DMS79 treated with DMSO at 0.1 percent for 48 hours (cell line): Measurements from ENCODE around the gene NEGR1.

ENCODE experiments used
- DNase-seq: peaks from one replicate; lab custom pipeline; 2025; lab: John Stamatoyannopoulos, UW

The NEGR1 gene

GRCh38 chr1:71687376-71687775 lies 595.0 kb downstream of the NEGR1 start:
- no peak for DNase-seq

- no peak for DNase-seq
These were observed 605.1 kb downstream of the NEGR1 start for GRCh38 chr1:71676979-71677925.

GRCh38 chr1:71668065-71668464 lies 614.3 kb downstream of the NEGR1 start:
- DNase-seq: no peak

GRCh38 chr1:71667216-71667615 lies 615.1 kb downstream of the NEGR1 start:
- no peak for DNase-seq

GRCh38 chr1:71666609-71667008 lies 615.7 kb downstream of the NEGR1 start:
- no peak for DNase-seq

- DNase-seq: no peak
These were observed 621.9 kb downstream of the NEGR1 start for GRCh38 chr1:71660411-71660810.

- no peak for DNase-seq
These were observed 624.3 kb downstream of the NEGR1 start for GRCh38 chr1:71657891-71658679.

- no peak for DNase-seq
These were observed 625.4 kb downstream of the NEGR1 start for GRCh38 chr1:71656902-71657301.

GRCh38 chr1:71655604-71656003 lies 626.7 kb downstream of the NEGR1 start:
- no peak for DNase-seq

GRCh38 chr1:71653952-71654351 lies 628.4 kb downstream of the NEGR1 start:
- no peak for DNase-seq

GRCh38 chr1:71651214-71651613 lies 631.1 kb downstream of the NEGR1 start:
- DNase-seq: no peak

GRCh38 chr1:71650119-71650518 lies 632.2 kb downstream of the NEGR1 start:
- no peak for DNase-seq

GRCh38 chr1:71649608-71650007 lies 632.7 kb downstream of the NEGR1 start:
- DNase-seq: no peak

- DNase-seq: no peak
These were observed 634.6 kb downstream of the NEGR1 start for GRCh38 chr1:71647513-71648300.

- DNase-seq: no peak
These were observed 637.3 kb downstream of the NEGR1 start for GRCh38 chr1:71645015-71645414.

- no peak for DNase-seq
These were observed 640.4 kb downstream of the NEGR1 start for GRCh38 chr1:71641903-71642302.

- DNase-seq: no peak
These were observed 641.3 kb downstream of the NEGR1 start for GRCh38 chr1:71640998-71641397.

GRCh38 chr1:71640116-71640515 lies 642.2 kb downstream of the NEGR1 start:
- DNase-seq: no peak

- no peak for DNase-seq
These were observed 644.1 kb downstream of the NEGR1 start for GRCh38 chr1:71638081-71638766.

- no peak for DNase-seq
These were observed 646.8 kb downstream of the NEGR1 start for GRCh38 chr1:71635568-71635967.

GRCh38 chr1:71634159-71634558 lies 648.2 kb downstream of the NEGR1 start:
- DNase-seq: no peak

GRCh38 chr1:71630073-71630472 lies 652.3 kb downstream of the NEGR1 start:
- no peak for DNase-seq
